Measurements from ENCODE around the gene BPIFB2.

DNA sequence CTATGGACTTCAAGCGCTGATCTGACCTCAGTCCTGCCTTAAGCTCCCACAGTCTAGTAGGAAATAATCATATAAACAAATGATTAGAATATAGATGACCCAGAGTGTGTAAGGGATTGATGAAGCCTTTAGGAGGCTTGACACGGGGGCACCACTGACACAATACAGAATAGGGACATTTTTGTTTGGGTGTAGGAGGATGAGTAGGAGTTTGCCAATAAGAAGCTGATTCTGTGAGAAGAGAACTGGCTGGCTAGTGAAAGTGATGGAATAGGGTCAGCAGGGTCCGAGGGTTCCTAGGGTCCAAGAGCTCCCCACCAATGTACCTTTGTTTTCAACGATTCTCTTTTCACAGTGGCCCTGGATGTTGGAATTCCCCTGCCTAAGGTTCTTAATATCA lies 64.9 kb downstream of the BPIFB2 start:
- no peak for TF ChIP-seq POLR2A (IDR thresholded peaks at IDR 0.05)
- TF ChIP-seq, protein P1, sequence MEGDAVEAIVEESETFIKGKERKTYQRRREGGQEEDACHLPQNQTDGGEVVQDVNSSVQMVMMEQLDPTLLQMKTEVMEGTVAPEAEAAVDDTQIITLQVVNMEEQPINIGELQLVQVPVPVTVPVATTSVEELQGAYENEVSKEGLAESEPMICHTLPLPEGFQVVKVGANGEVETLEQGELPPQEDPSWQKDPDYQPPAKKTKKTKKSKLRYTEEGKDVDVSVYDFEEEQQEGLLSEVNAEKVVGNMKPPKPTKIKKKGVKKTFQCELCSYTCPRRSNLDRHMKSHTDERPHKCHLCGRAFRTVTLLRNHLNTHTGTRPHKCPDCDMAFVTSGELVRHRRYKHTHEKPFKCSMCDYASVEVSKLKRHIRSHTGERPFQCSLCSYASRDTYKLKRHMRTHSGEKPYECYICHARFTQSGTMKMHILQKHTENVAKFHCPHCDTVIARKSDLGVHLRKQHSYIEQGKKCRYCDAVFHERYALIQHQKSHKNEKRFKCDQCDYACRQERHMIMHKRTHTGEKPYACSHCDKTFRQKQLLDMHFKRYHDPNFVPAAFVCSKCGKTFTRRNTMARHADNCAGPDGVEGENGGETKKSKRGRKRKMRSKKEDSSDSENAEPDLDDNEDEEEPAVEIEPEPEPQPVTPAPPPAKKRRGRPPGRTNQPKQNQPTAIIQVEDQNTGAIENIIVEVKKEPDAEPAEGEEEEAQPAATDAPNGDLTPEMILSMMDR (IDR thresholded peaks at IDR 0.05), result no peak
- no peak for TF ChIP-seq EP300 (IDR thresholded peaks at IDR 0.05)
